Fibroblast of mammary gland (primary cell): ENCODE results near the gene LEMD2.

Experiments used
- DNase-seq: peaks from one replicate; pipeline ENCODE4 v3.0.0-alpha.2; 2010; ENCODE audit warnings: low read depth
- H3K4me3 ChIP-seq: 2 replicates; pipeline ENCODE4 v1.5.1; 2011; ENCODE audit warnings: low read depth, mild to moderate bottlenecking, low read length, moderate library complexity; ENCODE audit not compliant: control insufficient read depth
- CTCF ChIP-seq: conservative IDR thresholded peaks from 2 replicates; pipeline ENCODE4 v1.5.1; 2011; ENCODE audit warnings: low read depth, low read length, inconsistent platforms; ENCODE audit not compliant: control insufficient read depth, insufficient read depth

LEMD2 gene

GRCh38 chr6:33732385-33732784, 56.5 kb downstream of the LEMD2 start:
- no peak overlapping the region for H3K4me3 ChIP-seq
- TF ChIP-seq CTCF: no peak
- DNase-seq: no peak

GRCh38 chr6:33731751-33732282, 57.1 kb downstream of the LEMD2 start:
- no peak overlapping the region for H3K4me3 ChIP-seq
- DNase-seq: no peak
- no peak for TF ChIP-seq CTCF

GRCh38 chr6:33731035-33731434, 57.9 kb downstream of the LEMD2 start:
- H3K4me3 ChIP-seq: no peak overlapping the region
- no peak for TF ChIP-seq CTCF
- no peak for DNase-seq

- no peak overlapping the region for H3K4me3 ChIP-seq
- no peak for TF ChIP-seq CTCF
- no peak for DNase-seq
Measured at GRCh38 chr6:33730611-33731010, 58.3 kb downstream of the LEMD2 start.

GRCh38 chr6:33729059-33729458, 59.9 kb downstream of the LEMD2 start:
- no peak for TF ChIP-seq CTCF
- no peak for DNase-seq
- no peak overlapping the region for H3K4me3 ChIP-seq

GRCh38 chr6:33728438-33728837, 60.5 kb downstream of the LEMD2 start:
- H3K4me3 ChIP-seq: no peak overlapping the region
- DNase-seq: no peak
- no peak for TF ChIP-seq CTCF

GRCh38 chr6:33727932-33728331, 61.0 kb downstream of the LEMD2 start:
- no peak for DNase-seq
- TF ChIP-seq CTCF: no peak
- no peak overlapping the region for H3K4me3 ChIP-seq
